ENCODE data around the gene KRT33B. TPM values are rescaled to one million over a fixed set of nuclear protein-coding genes. Genes with fewer than 3 reads are reported as not detected.

The KRT33B gene
- not detected for total RNA-seq
- long read RNA-seq, donor 1: 0 reads
- long read RNA-seq, donor 2: 0 reads

DNA sequence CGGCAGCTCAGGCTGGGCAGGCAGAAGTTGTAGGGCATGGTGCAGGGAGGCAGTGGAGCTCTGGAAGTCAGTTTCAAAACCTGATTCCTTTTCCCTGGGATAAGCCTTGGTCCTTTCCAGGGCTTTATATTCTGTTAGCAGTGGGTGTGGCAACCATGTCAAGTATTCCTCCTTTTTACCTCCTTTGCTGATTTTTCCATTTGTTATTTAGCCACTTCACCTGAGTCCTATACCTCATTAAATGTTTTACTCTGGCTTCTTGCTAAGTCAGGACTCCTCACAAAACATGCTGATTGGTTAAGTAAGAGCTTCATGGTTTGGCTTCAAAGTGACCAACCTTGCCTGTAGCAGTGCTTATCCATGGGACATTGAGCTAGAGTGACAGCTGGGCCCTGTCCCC, at the start of gene KRT33B:
Gene KRT33B, minus strand, starts transcription at position 101 of the 400 bp plus-strand sequence. Its CDS starts 63 bp downstream, at position 38.
- Histone ChIP-seq H3K9me3 (no peaks in the 10 kb centered on the region), H3K36me3 (ENCODE audit: low read depth) (no peaks in the 10 kb centered on the region), H3K4me1 (ENCODE audit: low read depth) (no peaks in the 10 kb centered on the region), H3K4me3 (no peak within 1 kb of the TSS)
- ATAC-seq: no peak
- no peak for DNase-seq
- TF ChIP-seq, protein P1, sequence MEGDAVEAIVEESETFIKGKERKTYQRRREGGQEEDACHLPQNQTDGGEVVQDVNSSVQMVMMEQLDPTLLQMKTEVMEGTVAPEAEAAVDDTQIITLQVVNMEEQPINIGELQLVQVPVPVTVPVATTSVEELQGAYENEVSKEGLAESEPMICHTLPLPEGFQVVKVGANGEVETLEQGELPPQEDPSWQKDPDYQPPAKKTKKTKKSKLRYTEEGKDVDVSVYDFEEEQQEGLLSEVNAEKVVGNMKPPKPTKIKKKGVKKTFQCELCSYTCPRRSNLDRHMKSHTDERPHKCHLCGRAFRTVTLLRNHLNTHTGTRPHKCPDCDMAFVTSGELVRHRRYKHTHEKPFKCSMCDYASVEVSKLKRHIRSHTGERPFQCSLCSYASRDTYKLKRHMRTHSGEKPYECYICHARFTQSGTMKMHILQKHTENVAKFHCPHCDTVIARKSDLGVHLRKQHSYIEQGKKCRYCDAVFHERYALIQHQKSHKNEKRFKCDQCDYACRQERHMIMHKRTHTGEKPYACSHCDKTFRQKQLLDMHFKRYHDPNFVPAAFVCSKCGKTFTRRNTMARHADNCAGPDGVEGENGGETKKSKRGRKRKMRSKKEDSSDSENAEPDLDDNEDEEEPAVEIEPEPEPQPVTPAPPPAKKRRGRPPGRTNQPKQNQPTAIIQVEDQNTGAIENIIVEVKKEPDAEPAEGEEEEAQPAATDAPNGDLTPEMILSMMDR (IDR thresholded peaks at IDR 0.05): no peak
- intact Hi-C loops (cut with DNase I, micrococcal nuclease): no loop called here

DNA sequence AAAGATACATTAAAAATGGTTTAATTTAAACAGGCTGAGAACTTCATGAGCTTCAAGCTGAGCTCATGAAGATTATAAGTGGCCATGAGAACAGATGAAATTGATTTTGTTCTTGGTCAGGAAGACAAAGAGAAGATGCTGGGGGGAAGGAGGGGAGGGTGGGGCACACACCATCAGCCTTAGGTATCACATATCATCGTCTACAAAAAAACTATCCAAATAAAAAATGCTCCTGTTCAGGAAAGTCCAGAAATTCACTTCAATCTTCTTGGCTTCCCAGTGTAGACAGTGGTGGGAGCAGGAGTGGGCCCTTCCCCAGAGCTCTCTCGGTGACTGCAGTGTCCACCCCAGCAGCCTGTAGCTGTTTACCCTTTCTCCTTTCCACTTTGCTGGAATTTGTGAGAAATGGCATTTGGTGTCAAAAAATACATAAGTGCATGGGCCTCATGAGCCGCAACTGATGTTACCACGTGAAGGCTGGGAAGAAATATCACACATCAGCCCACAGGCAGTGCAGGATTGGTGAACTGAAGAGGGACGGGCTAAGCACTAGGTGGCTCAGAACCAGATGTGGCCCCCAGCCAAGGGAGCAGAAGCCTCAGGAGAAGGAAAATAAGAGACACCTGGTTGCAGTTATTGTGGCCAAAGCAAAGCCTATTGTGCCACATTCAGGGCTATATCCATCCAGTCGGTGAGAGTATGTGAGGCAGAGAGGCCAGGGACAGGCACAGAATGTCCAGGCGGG, 48.7 kb upstream of the KRT33B start:
- Histone ChIP-seq H3K4me1 (ENCODE audit: low read depth) (no peaks in the 10 kb centered on the region), H3K36me3 (ENCODE audit: low read depth) (no peaks in the 10 kb centered on the region), H3K9me3 (no peaks in the 10 kb centered on the region), H3K4me3 (no peak overlapping the region)
- intact Hi-C loops (cut with DNase I, micrococcal nuclease): no loop called here
- ATAC-seq (no peak), DNase-seq (no peak)
- TF ChIP-seq, protein P1 (IDR thresholded peaks at IDR 0.05): no peak

DNA sequence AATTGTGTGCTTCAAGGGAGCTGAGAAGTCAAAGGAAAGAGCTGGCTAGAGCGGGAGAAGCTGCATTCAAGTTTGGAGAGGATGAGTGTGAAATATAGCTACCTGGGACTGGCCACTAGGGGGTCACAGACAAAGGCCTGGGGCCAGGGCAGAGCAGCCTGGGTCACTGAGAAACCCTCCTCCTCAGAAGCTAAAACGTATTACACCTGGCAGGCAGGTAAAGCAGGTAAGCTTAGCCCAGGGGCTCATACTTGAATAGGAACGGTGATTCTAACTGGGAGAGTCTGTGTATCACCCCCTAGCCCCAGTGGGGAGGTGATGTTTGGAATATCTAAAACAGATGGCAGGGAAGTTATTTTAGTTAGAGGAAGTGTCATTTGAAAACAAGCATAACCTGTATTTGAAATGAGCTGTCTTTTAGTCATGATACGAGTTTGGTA, 48.0 kb upstream of the KRT33B start:
- Histone ChIP-seq H3K36me3 (ENCODE audit: low read depth) (no peaks in the 10 kb centered on the region), H3K4me1 (ENCODE audit: low read depth) (no peaks in the 10 kb centered on the region), H3K4me3 (no peak overlapping the region), H3K9me3 (no peaks in the 10 kb centered on the region)
- TF ChIP-seq, protein P1 (IDR thresholded peaks at IDR 0.05): no peak
- intact Hi-C loops (cut with DNase I, micrococcal nuclease): no loop called here
- DNase-seq (peak in 1 of 3 donors; percentile 14), ATAC-seq (peak; percentile 46)

DNA sequence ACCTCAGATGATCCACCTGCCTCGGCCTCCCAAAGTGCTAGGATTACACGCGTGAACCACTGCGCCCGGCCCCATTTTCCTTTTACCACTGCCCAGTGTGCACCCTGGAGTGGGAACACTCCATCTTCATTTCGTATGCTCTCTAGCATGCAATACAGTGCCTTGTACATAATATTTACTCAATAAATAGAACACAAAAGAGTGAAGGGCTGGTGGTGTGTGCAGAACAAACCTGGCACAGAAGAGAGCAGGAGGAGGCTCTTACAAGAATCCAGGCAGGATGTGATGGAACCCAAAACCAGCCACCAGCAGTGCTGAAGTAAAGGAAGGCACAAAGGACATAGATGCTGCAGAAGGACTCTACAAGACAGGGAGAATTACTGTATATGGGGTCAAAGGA, 47.5 kb upstream of the KRT33B start:
- intact Hi-C loops (cut with DNase I, micrococcal nuclease): no loop called here
- TF ChIP-seq, protein P1 (IDR thresholded peaks at IDR 0.05): no peak
- no peak for ATAC-seq
- DNase-seq: no peak
- Histone ChIP-seq H3K4me3 (no peak overlapping the region), H3K36me3 (ENCODE audit: low read depth) (no peaks in the 10 kb centered on the region), H3K9me3 (no peaks in the 10 kb centered on the region), H3K4me1 (ENCODE audit: low read depth) (no peaks in the 10 kb centered on the region)

DNA sequence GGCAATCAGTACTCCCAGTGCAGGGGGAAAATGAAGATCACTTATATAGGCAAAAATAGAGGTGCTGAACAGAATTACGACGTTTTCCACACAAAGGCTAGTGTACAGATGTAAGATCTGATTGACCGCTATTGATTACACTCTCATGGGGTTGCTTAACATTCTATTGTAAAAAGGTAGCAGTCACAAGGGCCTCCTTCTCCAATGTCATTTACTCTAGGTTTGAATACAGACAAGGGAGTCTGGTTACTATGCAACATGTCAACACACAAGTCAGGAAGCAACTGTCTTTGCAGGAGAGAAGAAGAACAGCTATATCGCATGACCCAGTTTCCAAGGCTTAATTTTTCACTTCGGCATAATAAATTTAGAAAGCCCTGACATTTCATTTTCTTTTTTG, 46.9 kb upstream of the KRT33B start:
- DNase-seq: no peak
- H3K9me3 ChIP-seq: no peaks in the 10 kb centered on the region
- no peak for ATAC-seq
- no peaks in the 10 kb centered on the region for H3K4me1 ChIP-seq (ENCODE audit: low read depth)
- no peak overlapping the region for H3K4me3 ChIP-seq
- intact Hi-C loops (cut with DNase I, micrococcal nuclease): no loop called here
- H3K36me3 ChIP-seq (ENCODE audit: low read depth): no peaks in the 10 kb centered on the region
- TF ChIP-seq, protein P1 (IDR thresholded peaks at IDR 0.05): no peak
